WI38 (cell line): ENCODE measurements around the gene KLRG1.

Experiments used
- H3K4me3 ChIP-seq: 2 replicates; pipeline ENCODE4 v1.5.1; 2011; ENCODE audit warnings: low read depth, mild to moderate bottlenecking, control low read depth, low read length
- CTCF ChIP-seq: IDR thresholded peaks from 2 replicates; pipeline ENCODE4 v1.5.1; 2012; ENCODE audit warnings: low read depth, mild to moderate bottlenecking, control low read depth, low read length

Gene KLRG1

GRCh38 chr12:8995021-8995775, 5.9 kb downstream of the KLRG1 start:
- H3K4me3 ChIP-seq, result no peak overlapping the region
- no peak for TF ChIP-seq CTCF

- H3K4me3 ChIP-seq, result no peak overlapping the region
- TF ChIP-seq CTCF, result no peak
Observed at GRCh38 chr12:8996682-8997405, 7.5 kb downstream of the KLRG1 start.

- no peak for TF ChIP-seq CTCF
Observed at GRCh38 chr12:9001233-9001632, 11.9 kb downstream of the KLRG1 start.

DNA sequence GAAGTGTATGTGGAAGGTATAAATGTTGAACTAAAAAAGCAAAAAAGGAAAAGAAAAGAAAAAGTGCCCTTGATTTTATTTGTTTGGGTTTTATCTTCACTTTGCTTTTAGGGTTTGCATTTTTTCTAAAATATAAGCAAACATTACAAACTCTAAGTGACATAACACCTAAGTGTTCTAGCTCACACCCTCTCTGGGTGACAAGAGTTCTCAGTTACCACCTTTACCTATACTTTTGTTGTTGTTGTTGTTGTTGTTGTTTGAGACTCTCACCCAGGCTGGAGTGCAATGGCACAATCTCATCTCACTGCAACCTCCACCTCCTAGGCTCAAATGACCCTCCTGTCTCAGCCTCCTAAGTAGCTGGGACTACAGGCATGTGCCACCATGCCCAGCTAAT, 13.0 kb downstream of the KLRG1 start:
- TF ChIP-seq CTCF, result no peak
- no peak overlapping the region for H3K4me3 ChIP-seq

More at GRCh38 chr12:9001233-9001632, 11.9 kb downstream of the KLRG1 start:
- H3K4me3 ChIP-seq, result no peak overlapping the region

GRCh38 chr12:9022592-9022991, 33.2 kb downstream of the KLRG1 start:
- no peak for TF ChIP-seq CTCF
- no peak overlapping the region for H3K4me3 ChIP-seq

DNA sequence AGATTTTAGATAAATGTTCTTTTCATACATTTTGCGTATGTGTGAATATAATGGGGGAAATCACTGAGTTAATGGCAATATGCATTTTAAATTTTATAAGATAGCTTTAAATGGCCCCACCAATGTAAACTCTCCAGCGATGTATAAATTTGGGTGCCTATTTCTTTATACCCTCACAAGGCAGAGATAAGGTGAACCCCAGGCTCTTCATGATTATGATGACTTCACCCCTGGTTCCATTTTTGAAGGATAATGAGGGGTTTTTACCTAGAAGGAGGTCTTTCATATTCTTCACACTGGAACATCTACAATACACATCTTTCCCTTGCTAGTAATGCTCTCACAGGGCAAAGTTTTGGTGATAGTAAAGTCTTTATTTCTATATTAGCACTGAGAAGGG, 35.2 kb downstream of the KLRG1 start:
- H3K4me3 ChIP-seq, result no peak overlapping the region

More for the DNA sequence above, 35.2 kb downstream of the KLRG1 start:
- TF ChIP-seq CTCF, result no peak
